ENCODE results near the gene CACNA2D1.

CACNA2D1 gene

DNA sequence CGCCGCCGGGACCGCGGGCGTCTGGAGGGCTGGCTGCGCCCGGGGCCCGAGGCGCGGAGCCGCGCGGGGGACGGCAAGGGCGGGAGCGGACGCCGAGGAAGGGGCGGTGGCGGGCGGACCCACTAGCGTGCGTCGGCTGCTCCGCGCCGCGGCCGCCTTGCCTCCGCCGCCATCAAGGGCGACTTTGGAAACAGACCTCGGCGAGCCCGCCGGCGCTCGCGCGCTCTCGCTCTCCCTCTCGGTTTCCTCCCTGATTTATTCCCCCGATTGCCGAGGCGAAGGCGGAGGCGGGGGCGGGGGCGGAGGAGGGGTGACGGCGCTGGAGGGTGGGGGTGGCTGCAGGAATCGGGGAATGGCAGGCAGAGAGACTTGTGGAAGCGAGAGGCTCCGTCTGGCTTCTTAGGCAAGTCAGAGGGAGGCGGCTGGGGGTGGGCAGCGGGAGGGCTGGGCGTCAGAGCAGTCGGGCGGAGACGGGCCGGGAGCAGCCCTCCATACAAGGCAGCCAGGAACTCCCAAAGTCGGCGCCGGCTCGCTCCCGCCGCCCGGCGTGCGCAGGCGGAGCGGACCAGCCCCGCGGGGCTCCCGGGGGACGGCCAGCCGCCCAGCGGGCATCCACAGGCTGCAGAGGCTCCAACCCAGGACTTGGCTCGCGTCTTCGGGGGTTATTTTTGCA, at the start of gene CACNA2D1:
CACNA2D1 (minus strand) TSS at position 231 of the 673 bp plus-strand sequence.
- no peak for DNase-seq (ENCODE audit: low read depth in 2 of 2)

DNA sequence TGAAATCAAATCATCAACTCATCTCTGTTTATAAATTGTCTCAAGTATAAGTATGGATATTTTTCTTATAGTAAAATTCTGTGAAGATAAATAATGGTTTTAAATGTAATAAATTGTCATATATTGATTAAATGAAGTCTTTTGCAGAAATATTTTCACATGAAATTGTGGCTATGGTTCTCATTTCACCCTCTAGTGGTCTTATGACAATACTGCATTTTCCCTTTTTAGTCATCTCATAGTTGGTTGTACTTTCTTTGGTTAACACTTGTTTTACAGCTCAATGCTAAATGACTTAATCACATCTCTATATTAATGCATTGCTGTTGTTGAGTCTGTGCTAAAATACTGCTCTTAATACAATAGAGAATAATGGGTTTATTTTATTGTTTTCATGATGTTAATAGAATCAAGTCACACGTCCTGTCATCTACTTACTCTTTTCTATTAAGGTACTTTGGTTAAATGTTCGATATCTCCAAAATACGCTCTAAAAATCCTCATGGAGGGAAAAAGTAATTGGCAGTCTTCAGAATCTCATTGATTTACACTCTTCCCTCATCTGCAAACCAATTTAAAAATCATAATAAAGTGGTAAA, 38.0 kb upstream of the CACNA2D1 start:
- DNase-seq (ENCODE audit: low read depth in 2 of 2), result no peak

DNA sequence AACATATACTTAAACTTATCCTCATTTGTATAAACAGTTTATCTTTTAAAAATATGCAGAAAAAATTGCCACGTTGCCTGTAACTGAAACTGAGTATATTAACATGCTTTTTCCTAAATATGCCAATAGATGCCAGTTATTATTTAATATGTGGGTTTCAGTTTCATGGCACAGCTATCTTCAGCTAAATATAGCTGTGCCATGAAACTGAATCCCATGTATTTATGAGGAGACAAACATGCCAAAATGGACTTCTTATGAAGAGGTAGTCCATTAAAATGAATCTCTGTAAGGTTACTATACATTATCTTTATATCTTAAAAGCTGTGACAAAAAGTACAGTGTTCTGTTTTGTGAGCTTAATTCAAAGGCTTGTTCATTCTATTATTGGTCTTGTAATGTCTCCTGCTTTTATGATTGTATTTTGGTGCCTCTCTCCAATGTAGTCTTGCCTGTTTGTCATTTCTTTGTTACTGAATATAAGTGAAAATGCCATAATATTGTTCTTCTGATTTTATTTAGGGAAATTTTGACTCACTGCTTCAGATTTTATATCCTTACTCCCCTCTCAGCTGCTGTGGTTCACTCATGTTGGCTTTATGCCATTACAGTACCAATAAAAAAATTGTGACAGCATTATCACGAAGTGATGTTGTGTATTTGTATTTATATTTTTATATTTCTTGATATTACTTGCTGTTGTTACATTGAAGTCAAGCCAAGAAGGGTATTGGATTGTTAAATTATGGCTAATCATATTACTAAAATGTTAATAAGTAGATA, 34.3 kb upstream of the CACNA2D1 start:
- no peak for DNase-seq (ENCODE audit: low read depth in 2 of 2)

DNA sequence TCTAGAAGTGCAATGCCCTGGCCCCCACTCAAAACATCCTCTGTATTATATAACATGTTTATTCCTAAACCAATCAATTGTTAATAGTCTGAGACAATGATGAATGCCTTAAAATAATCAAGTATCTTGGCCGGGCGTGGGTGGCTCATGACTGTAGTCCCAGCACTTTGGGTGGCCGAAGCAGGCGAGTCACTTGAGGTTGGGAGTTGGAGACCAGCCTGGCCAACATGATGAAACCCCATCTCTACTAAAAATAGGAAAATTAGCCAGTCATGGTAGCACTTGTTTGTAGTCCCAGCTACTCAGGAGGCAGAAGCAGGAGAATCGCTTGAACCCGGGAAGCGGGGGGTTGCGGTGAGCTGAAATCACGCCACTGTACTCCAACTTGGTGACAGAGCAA, 29.4 kb upstream of the CACNA2D1 start:
- DNase-seq (ENCODE audit: low read depth in 2 of 2), result no peak

DNA sequence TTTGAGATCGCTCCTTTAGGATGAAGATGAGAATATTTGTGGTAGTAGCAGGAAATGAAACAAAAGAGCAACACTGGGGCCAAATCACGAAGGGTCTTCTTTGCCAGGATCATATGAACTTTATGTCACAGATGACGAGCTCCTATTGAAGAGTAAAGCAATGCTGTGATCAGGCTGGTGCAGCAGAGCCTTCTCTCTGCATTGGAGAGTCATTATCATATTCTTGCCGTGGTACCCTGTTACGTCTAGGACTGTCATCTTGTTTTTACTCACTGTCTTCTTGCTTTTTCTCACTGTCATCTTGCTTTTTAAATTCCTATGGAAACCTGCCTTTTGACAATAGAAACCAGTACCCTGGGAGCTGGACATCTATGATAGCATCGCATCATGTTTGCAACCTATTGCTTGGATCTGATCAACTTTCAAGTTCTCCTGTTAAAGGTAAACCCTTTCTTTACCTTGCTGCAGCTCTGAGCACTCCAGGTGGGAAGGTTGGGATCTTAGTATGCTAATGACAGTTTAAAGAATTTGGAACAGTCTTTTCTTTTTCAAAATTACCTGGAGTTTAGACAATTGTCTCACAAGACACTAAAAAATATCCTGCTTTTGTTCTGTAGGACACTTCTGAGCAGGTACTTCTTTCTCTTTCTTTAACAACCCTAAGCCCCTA, 27.9 kb upstream of the CACNA2D1 start:
- DNase-seq (ENCODE audit: low read depth in 2 of 2), result no peak

DNA sequence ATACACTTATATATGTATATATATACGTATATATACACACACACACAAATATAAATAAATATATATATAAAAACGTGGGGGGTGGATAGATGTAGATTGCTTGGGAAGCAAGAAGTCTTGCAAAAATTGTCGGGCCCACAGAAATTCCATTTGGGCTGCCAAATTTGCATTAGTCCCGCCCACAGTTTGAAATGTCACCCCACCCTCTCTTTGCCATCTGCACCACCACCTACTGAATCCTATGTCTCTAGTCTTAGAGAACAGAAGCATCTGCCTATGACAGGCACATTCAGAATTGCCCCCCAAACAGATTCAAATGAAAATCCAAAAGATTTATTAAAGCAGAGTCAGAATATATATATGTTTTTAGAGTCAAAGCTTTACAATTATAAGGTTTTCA, 25.6 kb upstream of the CACNA2D1 start:
- DNase-seq (ENCODE audit: low read depth in 2 of 2), result no peak

DNA sequence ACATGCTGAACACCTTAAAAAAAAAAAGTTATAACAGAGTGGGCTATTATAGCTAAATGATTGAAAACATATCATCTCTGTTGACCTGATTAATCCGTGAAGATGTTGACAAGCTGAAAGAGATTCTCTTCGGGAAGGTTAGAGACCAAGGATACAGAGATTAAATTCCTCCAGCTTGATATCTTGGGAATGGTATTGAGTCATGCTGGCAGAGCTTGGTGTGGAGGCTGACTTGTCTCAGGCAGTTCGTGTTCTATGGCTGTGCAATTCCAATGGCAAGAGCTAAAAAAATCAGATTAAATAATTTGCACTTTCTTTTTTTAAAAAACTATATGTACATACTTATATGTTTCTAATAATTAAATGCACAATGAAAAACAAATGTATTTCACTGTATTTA, 24.9 kb upstream of the CACNA2D1 start:
- DNase-seq (ENCODE audit: low read depth in 2 of 2), result no peak

DNA sequence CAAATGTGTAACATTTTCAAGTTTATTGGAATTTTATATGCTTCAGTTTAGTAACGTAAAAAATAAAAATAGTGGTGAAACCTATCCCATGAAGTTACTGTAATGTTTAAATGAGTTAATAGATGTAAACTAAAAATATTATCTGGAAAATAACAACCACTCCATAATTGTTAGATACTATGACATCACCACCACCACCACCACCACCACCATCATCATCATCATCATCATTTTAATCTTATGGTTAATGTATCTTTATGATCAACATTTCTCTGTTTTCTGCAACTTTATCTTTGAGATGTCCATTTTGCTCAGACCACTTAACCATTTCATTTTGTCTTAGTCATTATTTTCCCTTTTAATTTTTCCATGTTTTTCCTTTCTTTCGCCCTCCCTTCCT, 23.4 kb upstream of the CACNA2D1 start:
- DNase-seq (ENCODE audit: low read depth in 2 of 2), result no peak

DNA sequence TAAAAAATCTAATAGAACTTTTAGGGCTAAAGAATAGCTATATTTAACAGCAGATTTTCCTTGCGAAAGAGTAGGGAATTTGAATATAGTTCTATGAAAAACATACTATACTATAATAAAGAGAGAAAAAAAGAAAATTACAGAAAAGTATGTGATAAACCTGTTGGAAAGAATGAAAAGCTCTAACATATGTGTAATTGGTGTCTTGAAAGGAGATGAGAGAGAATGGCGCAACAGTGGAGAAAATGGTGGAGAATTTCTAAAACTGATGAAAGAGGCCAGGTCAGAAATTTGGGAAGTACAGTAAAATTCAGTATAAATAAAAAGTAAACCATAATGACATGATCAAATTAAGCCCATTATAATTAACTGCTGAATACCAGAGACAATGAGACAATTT, 20.8 kb upstream of the CACNA2D1 start:
- DNase-seq (ENCODE audit: low read depth in 2 of 2), result no peak

DNA sequence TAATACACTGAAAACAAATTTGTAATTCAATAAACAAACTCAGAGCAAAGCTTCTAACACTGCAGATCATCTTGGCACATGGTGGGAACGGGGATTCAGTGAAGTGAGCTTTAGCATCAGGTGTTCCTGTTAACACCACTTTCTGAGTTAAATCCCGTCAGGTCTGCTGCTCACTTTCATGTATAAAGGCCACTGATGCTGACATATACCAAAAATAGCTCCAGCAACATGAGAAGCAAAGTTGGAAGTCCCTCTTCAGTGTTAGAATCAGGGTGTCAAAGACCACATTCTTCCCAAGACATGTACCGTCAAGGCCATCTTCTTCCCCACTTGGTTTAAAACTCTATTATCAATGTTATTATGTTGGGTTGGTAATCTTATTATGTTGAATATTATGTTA, 11.7 kb upstream of the CACNA2D1 start:
- DNase-seq (ENCODE audit: low read depth in 2 of 2), result no peak

DNA sequence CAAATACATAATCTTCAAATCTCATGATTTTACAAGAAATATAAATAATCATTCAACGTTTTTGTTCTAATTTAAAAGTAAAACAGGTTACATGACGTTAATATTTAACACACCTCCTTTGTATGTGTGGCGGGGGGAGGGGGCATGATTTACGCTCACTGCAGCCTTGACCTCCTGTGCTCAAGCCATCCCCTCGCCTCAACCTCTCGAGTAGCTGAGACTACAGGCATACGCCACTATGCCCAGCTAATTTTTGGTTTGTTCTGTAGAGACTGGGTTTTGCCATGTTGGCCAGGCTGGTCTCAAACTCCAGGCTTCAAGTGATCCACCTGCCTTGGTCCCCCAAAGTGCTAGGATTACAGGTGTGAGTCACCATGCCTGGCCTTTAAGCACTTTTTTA, 7.2 kb upstream of the CACNA2D1 start:
- no peak for DNase-seq (ENCODE audit: low read depth in 2 of 2)

DNA sequence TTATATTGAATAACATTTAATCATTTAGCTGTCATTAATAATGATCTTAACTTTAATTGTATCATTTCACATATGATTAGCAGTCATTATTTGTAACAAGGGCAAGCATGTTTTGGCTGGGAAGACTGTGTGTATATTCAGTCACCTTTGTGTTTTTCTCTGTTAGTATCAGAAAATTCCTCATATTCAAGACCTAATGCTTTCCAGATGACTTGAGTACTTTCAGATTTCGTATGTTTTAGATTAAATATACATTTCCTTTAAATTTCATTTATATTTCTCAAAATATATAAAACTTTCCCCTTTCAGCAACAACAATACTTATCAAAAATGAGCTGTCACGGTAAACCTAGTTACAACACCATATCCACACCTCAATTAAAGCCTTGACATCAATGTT, 6.3 kb upstream of the CACNA2D1 start:
- no peak for DNase-seq (ENCODE audit: low read depth in 2 of 2)

DNA sequence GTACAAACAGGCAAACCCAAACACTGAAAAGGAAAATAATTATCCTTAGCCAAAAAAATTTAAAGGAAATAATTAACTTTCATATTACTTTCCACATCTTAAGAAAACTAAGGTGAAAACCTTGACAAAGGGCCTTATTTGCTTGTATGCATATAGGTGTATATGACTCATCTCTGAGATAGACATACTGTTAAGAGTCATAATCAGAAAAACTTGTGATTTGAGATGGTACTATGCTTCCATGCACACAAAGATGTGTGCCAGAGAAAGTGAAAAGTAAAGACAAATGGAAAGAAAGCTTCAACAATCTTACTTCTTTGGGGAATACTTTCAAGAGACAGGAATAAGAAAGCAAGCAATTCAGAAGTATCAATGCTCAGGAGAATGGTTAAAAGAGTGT, 3.3 kb upstream of the CACNA2D1 start:
- DNase-seq (ENCODE audit: low read depth in 2 of 2), result no peak

DNA sequence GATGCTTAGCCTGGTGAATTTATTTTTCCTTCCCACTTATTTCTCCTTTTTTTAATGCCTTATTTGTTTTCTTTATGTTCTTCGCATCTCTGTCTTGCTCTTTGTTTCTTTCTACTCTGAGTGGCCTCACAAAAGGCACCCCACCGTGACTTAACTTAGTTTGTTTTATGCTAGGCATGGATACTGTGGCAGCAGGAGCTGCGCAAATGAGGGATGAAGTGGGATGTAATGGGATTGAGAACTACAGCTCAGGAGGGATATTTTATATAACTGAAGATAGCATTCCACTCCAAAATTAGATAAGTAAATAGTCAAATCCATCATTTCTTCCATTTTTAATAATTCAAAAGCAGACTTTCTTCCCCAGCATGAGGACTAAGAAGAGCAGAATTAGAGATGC, 1.7 kb upstream of the CACNA2D1 start:
- no peak for DNase-seq (ENCODE audit: low read depth in 2 of 2)

DNA sequence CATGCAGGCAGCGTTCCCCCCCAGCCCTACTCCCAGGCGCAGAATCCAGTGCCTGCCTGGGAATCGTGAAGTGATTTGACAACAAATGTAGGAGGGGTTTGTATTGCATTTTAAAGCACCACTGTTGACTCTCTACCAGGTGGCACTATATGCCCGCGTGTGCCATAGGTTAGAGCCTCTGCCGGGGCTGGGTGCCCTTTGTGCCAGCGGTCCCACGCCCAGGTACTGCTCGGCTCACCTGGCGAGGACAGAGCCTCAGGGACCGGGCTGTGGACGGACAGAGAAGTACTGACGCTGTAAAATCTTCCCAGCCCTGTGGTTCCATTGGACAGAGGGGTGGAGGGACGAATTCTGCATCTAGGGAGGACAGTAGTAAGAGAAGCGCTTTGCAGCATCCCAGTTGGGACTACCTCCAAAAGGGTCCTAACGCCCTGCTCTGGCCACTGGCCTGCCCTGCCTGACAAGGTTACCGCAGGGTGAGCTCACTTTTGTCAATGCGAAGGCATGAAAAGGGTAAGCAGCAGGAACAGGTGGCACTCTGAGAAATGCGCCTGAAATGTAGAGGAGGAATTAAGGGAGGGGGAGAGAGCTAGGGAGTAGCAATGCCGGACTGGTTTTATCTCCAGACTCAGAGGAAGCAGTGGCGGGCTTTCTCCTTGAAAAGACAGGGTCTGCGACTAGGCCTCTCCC, 788 bp upstream of the CACNA2D1 start:
- DNase-seq (ENCODE audit: low read depth in 2 of 2), result no peak

DNA sequence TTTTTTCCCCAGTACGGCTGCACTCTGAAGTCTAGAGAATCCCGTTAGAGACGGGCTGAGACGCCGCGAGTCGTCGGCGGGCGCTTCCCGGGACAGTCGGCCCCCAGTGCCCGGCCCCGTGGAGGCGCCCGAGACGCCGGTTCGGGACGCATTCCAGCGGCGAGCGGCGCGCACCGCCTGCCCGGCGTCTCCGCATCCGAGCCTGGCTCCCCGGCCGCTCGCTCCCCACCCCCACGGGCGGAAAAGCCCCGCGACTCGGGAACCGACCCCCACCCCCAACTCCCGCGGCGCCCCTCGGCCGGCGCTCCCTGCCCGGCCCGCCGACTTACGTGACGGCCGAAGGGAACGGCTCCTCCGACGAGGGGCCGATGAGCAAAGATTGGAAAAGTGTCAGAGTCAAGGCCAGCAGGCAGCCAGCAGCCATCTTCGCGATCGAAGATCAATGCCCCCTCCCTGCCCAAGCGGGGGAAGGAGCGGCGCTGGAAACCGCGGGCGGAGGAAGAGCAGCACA, 486 bp downstream of the CACNA2D1 start:
- no peak for DNase-seq (ENCODE audit: low read depth in 2 of 2)

DNA sequence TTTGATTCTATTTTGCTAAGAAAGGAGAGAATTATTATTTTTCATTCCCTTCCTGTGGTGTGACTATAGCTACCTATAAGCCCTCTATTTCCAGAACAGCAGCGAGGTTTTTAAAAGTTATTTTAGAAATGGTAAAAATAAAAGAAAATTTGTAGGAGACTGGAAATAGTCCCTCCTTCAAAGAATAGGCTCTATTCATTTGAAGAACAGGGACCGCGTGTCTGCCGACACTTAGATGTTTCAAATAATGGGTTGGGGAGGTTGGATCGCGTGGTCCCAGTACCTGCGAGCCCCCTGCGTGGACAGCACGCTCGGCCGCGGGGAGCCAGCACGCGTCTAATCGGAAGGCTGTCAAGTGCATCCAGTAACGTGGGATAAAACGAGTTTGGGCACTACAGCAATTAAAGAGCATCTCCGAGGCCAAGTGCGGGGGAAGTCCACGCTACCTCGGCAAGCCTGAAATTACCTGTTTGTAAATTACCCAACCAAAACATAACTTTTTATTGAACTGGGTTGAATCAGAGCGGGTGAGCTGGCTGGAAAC, 1.0 kb downstream of the CACNA2D1 start:
- DNase-seq (ENCODE audit: low read depth in 2 of 2), result no peak

DNA sequence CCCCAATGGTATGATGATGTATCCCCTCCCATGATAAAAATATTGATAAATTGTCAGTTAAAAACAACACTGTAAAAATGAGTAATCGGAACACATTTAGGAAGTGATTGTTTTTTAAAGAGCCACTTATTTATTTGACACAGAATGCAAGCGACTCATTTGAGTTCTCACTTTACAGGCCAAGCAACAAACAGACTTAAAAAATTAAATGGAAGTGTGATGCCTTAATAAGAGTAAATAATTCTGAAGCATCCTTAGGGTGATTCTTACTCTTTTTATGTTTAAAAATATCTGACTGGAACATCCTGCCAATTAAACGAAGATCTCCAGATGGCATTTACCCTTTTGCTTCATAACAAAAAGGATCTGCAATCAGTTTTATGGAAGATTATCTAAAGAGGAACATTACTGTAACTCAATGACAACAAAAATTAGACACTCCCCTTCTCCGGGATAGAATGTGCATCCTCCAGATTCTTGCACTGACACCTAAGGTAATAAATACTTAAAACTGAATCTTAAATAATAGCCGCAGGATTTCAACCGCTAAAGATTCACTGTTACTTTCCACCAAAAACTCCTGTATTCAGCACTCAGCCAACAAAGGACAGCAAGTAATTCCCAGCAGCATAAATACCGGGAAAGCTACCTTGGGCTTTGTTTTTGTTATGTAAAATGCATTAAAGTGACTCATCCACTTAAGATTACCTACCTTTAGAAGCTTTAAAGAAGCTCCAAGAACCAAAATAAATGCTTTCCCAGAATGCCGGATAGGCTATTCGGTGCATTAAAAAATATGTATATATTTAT, 1.7 kb downstream of the CACNA2D1 start:
- DNase-seq (ENCODE audit: low read depth in 2 of 2), result no peak

DNA sequence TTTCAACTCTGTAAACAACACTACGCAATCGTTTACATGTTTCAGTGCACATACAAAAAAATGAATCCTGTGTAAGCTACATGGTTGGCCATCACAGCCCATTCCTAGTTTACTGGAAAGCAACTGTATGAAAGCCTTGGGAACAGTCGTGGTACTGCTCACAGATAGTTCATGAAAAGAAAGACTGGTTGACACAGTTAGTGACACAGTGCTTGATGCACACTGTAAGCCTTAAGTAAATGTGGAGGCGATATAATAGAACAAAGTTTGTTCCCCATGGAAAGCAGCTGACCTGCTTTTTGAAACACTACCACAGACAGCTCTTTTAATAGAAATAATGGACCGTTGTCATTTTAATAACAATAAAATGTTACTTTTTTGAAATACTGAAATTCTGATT, 5.1 kb downstream of the CACNA2D1 start:
- no peak for DNase-seq (ENCODE audit: low read depth in 2 of 2)

DNA sequence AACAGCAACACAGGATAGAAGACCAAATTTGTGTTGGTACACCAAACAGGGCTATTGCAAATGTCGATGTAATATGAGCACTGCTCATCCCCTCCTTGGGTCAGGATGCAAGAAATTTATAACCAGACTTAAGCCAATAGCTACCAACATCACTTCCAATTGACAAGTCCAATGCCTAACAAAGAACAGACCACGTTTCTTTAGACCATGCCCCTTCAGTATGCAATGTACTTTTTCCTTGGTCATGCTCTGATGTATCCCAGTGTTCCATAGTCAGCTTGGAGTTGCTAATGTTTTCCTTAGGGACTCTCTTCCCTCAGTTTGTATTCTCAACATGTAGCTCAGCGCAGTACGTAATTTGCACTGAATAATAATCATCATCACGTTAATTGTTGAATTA, 7.8 kb downstream of the CACNA2D1 start:
- DNase-seq (ENCODE audit: low read depth in 2 of 2), result no peak
